Upper lobe of left lung (tissue), 6 donors: ENCODE measurements around the gene RNH1. TPM values are rescaled to one million over a fixed set of nuclear protein-coding genes. Genes with fewer than 3 reads are reported as not detected.

Source experiments
- ATAC-seq, 2 donors: fragments of 200-7000 bp; cut with Tn5 transposase; one replicate each; pipeline ENCODE4 v1.9.1; 2022; ENCODE audit warnings: mild to moderate bottlenecking in 2 of 2, moderate library complexity in 2 of 2; ENCODE audit not compliant: low FRiP score in 2 of 2
- DNase-seq, 2 donors: peaks; one replicate each; pipeline ENCODE4 v3.0.0-alpha.2; 2019 to 2020
- H3K27ac ChIP-seq, 4 donors: fragments of 200-600 bp; sonication (generic); one replicate each; pipeline ENCODE4 v1.5.1; 2016 to 2019
- H3K27me3 ChIP-seq, 4 donors: fragments of 200-600 bp; sonication (generic); one replicate each; pipeline ENCODE4 v1.5.1; 2017 to 2019
- H3K36me3 ChIP-seq, 4 donors: fragments of 200-600 bp; sonication (generic); one replicate each; pipeline ENCODE4 v1.5.1; 2016 to 2019
- H3K4me1 ChIP-seq, 4 donors: fragments of 200-600 bp; sonication (generic); one replicate each; pipeline ENCODE4 v1.5.1; 2018 to 2019
- H3K4me3 ChIP-seq, 4 donors: fragments of 200-600 bp; sonication (generic); one replicate each; pipeline ENCODE4 v1.5.1; 2017 to 2019; ENCODE audit warnings: mild to moderate bottlenecking in 2 of 4, moderate library complexity in 1 of 4
- H3K9me3 ChIP-seq, 4 donors: fragments of 200-600 bp; sonication (generic); one replicate each; pipeline ENCODE4 v1.5.1; 2018 to 2019
- CTCF ChIP-seq, 6 experiments: fragments of 450-650 bp in 4 of 6; fragments of 200-600 bp in 2 of 6; sonication (generic) in 2 of 6; IDR thresholded peaks; one replicate each; pipeline ENCODE4 v1.5.1; 2016 to 2019; ENCODE audit warnings: antibody characterized with exemption in 6 of 6
- EP300 ChIP-seq, 4 donors: sonication (generic); formaldehyde crosslinking; IDR thresholded peaks; one replicate each; pipeline ENCODE4 v1.5.1; 2017; ENCODE audit warnings: antibody characterized with exemption in 4 of 4, control low read depth in 2 of 4
- POLR2A ChIP-seq, 4 donors: fragments of 450-650 bp; IDR thresholded peaks; one replicate each; pipeline ENCODE4 v1.5.1; 2016 to 2017; ENCODE audit warnings: antibody characterized with exemption in 4 of 4, mild to moderate bottlenecking in 2 of 4
- POLR2AphosphoS5 ChIP-seq, 2 donors: sonication (generic); formaldehyde crosslinking; IDR thresholded peaks; one replicate each; pipeline ENCODE4 v1.5.1; 2017; ENCODE audit warnings: antibody characterized with exemption in 2 of 2
- WGBS, 2 donors: methylation state at CpG; one replicate each; pipeline ENCODE4 v1.1.5; 2017 to 2018; 5-methylcytosine and 5-hydroxymethylcytosine counted together
- total RNA-seq, 6 donors: library from RNA; depleted of rRNA in 4 of 6; stranded (reverse); fragments of >200 nt in 4 of 6; gene quantifications; one replicate each; pipeline versions ENCODE4 v1.1.0 to v1.2.1, GENCODE V29; 2016 to 2021
- donor health status: DM: no; HTN: no; CAD: no; lungs with moderate emphysema.
- donor health status: DM: no; HTN: yes; CAD: no; lungs with severe emphysema.

The RNH1 gene
- total RNA-seq: 100 to 1,000 TPM; 236 to 374 (median 339) TPM

DNA sequence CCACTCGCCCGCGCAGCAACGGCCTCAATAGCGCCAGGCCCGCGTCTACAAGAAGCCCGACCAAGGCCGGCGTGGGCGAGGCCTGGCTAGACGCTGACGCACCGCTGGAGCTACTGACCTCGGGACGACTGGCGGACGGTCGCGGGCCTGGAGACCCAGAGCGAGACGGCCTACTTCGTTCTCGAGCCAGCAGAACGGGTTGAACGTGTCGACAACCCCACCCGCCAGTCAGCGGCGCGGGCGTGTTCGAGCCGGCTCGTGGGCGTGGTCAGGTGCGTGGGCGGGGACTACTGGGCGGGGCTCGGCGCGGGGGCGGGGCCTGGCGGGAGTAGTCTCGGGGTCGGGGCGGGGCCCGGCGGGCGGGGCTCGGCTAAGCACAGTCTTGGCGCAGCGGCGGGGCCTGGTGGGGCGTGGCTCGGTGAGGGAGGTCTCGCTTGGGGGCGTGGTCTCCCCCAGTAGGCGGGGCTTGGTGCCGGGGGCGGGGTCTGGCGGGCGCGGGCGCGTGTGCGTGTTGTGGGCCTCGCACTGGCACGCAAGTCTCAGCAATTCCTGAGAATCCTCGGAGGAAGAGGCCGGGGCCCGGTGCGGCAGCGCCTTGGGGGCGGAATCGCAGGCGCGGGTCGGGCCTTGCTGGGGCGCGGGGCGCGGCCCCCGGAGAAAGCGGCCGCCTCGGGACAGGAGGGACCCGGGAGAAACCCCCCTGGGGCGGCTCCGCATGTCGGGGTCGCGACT lies at the start of gene RNH1:
TSS of gene RNH1 (minus strand) at position 248 of the 732 bp plus-strand sequence. CDS start 5,080 bp downstream, outside the sequence.
- 2% methylated on average over 40 of the region's 93 CpGs; no CpG with 5 or more reads in 1 of the 2 donors for WGBS, 2 donors
- H3K36me3 ChIP-seq: peaks cover 0 to 32% (median 13%) of the 10 kb centered on the region in 4 donors
- TF ChIP-seq CTCF (IDR thresholded peaks at IDR 0.05) (peak in 1 of 6 experiments; percentile 13), EP300 (IDR thresholded peaks at IDR 0.05) (no peak), POLR2A (IDR thresholded peaks at IDR 0.05) (peak in 3 of 4 donors; percentile 60 to 78 (median 75)), POLR2AphosphoS5 (IDR thresholded peaks at IDR 0.05) (peak; percentile 72 to 93)
- H3K9me3 ChIP-seq: no peaks in the 10 kb centered on the region
- H3K4me1 ChIP-seq: peaks cover 42 to 52% (median 46%) of the 10 kb centered on the region in 4 donors
- H3K27ac ChIP-seq: peak within 1 kb of the TSS; percentile 98 to 100 (median 99)
- peak; percentile 94 to 96 for ATAC-seq
- H3K27me3 ChIP-seq: no peaks in the 10 kb centered on the region
- peak within 1 kb of the TSS; percentile 70 to 82 (median 76) for H3K4me3 ChIP-seq
- DNase-seq: peak; percentile 99 to 100

DNA sequence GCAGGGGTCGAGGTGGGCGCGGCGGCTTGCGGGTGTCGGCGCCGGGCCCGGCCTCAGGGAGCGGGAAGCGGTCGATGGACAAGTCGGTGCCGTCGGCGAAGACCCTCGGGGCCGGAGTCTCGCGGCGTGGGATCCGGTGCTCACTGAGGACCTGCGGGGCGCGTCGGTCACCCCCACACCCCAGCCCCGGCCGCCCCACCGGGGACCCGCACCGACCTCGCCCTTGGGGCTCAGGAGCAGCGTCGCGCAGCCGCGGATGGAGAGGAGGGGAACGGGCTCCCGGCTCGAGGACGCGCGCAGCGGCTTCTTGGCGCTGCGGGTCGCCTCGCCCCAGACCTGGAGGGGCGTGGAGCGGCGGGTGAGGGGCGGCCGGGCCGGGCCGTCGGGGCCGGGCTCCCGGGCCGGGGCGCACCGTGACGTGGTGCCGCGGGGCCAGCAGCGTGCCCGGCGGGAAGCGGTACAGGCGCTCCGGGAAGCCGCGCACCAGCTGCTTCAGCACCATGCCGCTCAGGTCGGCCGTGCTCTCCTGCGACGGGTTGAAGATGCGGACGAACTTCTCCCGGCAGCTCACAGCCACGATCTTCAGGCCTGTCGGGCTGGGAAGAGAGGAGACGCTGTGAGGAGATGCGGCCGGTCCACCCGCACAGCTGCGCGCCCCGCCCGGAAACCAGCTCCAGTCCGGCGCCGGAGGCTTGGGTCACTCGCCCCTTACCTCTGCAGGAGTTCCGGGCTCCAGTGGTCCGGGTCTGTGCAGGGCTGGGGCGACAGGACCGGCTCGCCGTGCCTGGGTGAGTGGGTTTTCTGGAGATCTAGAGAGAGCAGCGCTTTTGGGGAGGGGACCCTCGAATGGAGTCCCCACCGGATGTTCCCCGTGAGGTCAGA lies 49.0 kb upstream of the RNH1 start:
- no peaks in the 10 kb centered on the region for H3K36me3 ChIP-seq
- no peak for ATAC-seq
- no peak overlapping the region for H3K27ac ChIP-seq
- TF ChIP-seq POLR2AphosphoS5 (IDR thresholded peaks at IDR 0.05): no peak
- peak in 1 of 6 experiments; percentile 4 for TF ChIP-seq CTCF (IDR thresholded peaks at IDR 0.05)
- peak in 1 of 2 donors; percentile 88 for DNase-seq
- H3K27me3 ChIP-seq: peaks cover 1 to 22% (median 12%) of the 10 kb centered on the region in 4 donors
- H3K9me3 ChIP-seq: no peaks in the 10 kb centered on the region
- WGBS, 2 donors: 15 to 44% methylated on average over 21 to 26 of the region's 104 CpGs
- H3K4me3 ChIP-seq: peak overlapping the region in 3 of 4 donors; percentile 38 to 56 (median 53)
- H3K4me1 ChIP-seq: peaks cover 26 to 39% (median 32%) of the 10 kb centered on the region in 4 donors

DNA sequence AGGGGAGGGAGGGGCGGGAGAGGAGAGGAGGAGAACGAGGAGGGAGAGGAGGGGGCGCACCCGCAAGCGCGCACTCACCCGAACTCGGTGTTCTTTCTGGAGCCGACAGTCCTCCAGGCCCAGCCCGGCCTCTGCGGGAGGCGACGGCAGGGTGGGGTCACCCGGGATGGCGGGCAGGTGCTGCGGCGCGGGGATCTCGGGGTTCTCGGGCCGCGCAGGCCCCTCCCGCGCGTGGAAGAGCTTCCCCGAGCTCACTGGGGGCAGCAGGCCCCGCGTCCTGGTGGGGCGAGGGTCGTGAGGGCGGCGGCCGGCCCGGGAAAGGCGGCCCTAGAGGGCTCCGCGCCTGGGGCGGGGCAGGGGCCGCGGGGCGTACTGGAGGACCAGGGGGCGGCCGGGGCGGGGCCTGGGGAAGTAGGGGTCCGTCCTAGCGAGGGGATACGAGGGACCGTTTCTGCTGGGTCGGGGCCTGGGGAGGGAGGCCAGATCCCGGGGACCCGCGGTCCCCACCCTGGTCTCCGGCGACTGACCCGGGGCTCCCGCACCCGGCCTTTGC lies 48.3 kb upstream of the RNH1 start:
- 2% methylated on average over 18 to 24 of the region's 57 CpGs for WGBS, 2 donors
- H3K4me1 ChIP-seq: peaks cover 24 to 36% (median 30%) of the 10 kb centered on the region in 4 donors
- ATAC-seq: no peak
- H3K27me3 ChIP-seq: peaks cover 1 to 22% (median 12%) of the 10 kb centered on the region in 4 donors
- H3K27ac ChIP-seq: peak overlapping the region in 2 of 4 donors; percentile 6 to 12
- H3K36me3 ChIP-seq: no peaks in the 10 kb centered on the region
- TF ChIP-seq POLR2A (IDR thresholded peaks at IDR 0.05) (peak in 1 of 4 donors; percentile 11), POLR2AphosphoS5 (IDR thresholded peaks at IDR 0.05) (no peak), CTCF (IDR thresholded peaks at IDR 0.05) (no peak), EP300 (IDR thresholded peaks at IDR 0.05) (no peak)
- H3K9me3 ChIP-seq: no peaks in the 10 kb centered on the region
- DNase-seq: no peak
- H3K4me3 ChIP-seq: peak overlapping the region; percentile 22 to 56 (median 46)

DNA sequence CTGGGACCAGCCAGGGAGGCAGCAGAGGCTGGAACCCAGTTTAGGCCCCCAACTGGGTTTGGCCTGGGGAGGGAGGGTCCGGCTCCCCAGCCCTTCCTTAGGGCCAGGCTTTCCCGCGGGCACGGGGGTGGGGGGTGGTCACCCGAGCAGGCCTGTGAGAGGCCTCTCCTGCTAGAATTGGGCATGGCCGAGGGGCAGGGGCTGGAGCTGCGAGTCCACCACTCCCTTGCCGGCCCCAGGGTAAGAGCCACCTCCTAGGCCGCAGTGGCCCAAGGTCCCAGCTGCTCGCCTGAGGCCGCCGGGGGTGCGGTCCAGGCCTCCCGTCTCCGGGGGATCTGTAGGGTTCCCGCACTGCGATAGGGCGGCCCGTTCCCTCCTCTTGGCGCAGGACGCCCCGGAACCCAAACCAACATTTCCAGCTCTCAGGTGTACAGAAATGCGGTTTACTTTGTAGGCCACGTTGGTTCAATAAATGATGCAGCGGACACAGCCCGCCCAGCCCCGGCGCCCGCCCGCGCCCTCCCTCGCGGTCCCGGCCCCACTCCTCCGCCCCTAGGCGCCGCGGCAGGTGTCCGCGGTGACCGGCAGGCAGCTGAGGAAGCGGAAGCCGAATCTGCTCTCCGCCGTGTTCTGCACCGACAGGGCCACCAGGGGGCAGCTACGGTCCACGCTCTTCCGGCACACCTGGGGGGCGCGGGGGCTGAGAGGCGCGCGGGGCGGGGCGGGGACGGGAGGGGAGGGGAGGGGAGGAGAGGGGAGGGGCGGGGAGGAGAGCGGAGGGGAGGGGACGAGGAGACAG lies 47.6 kb upstream of the RNH1 start:
- H3K4me1 ChIP-seq: peaks cover 18 to 30% (median 23%) of the 10 kb centered on the region in 4 donors
- peak overlapping the region in 3 of 4 donors; percentile 38 to 56 (median 53) for H3K4me3 ChIP-seq
- TF ChIP-seq POLR2A (IDR thresholded peaks at IDR 0.05) (no peak), EP300 (IDR thresholded peaks at IDR 0.05) (no peak), CTCF (IDR thresholded peaks at IDR 0.05) (peak; percentile 52 to 79 (median 68)), POLR2AphosphoS5 (IDR thresholded peaks at IDR 0.05) (no peak)
- peaks cover 1 to 22% (median 9%) of the 10 kb centered on the region in 4 donors for H3K27me3 ChIP-seq
- H3K27ac ChIP-seq: no peak overlapping the region
- WGBS, 2 donors: 21 to 25% methylated on average over 2 to 15 of the region's 60 CpGs
- H3K36me3 ChIP-seq: no peaks in the 10 kb centered on the region
- DNase-seq (peak; percentile 72 to 91), ATAC-seq (peak; percentile 41 to 73)
- H3K9me3 ChIP-seq: no peaks in the 10 kb centered on the region
